B cell (primary cell): ENCODE measurements around the gene FAT3. TPM values are rescaled to one million over a fixed set of nuclear protein-coding genes. Genes with fewer than 3 reads are reported as not detected.

Experiments
- ATAC-seq: fragments of 200-7000 bp; cut with Tn5 transposase; one replicate; pipeline ENCODE4 v1.10.0; 2021; ENCODE audit warnings: low read depth, mild to moderate bottlenecking, moderate number of reproducible peaks, moderate library complexity
- CTCF ChIA-PET: fragments of 350-600 bp; sonication (Branson Sonifier 250); formaldehyde crosslinking; loops from one replicate; lab custom pipeline; 2021; ENCODE audit warnings: antibody characterized with exemption, inconsistent platforms; lab: Charles Lee
- POLR2A ChIA-PET: fragments of 350-600 bp; sonication (Branson Sonifier 250); formaldehyde crosslinking; loops from one replicate; lab custom pipeline; 2021; ENCODE audit warnings: antibody characterized with exemption; lab: Charles Lee
- DNase-seq: peaks from one replicate; pipeline ENCODE4 v3.0.0; 2013
- H2AFZ ChIP-seq: 2 replicates; pipeline ENCODE4 v1.6.1; 2012; ENCODE audit warnings: mild to moderate bottlenecking, low read depth, low read length; ENCODE audit not compliant: insufficient read depth, poor library complexity, severe bottlenecking
- H3K27ac ChIP-seq, 2 donors: 1 replicate in 1 of 2; 2 replicates in 1 of 2; pipeline ENCODE4 v1.5.1; 2012 to 2013; ENCODE audit warnings: low read length in 2 of 2, mild to moderate bottlenecking in 2 of 2, moderate library complexity in 1 of 2
- H3K27me3 ChIP-seq, 4 experiments: fragments of 200-600 bp in 1 of 4; sonication (generic) in 1 of 4; replicated peaks in 1 of 4; 1 replicate in 2 of 4; 2 replicates in 2 of 4; pipeline versions ENCODE4 v1.6.1 to v1.7.0; 2013 to 2016; ENCODE audit warnings: low read length in 3 of 4, mild to moderate bottlenecking in 2 of 4, mixed read lengths in 1 of 4, moderate library complexity in 1 of 4; ENCODE audit not compliant: insufficient read depth in 4 of 4, control insufficient read depth in 3 of 4; ENCODE audit errors: control extremely low read depth in 1 of 4
- H3K36me3 ChIP-seq, 2 experiments: replicated peaks in 1 of 2; 1 replicate in 1 of 2; 2 replicates in 1 of 2; pipeline versions ENCODE4 v1.6.1 to v1.7.1; 2013; ENCODE audit warnings: low read length in 1 of 2; ENCODE audit not compliant: insufficient read depth in 2 of 2, control insufficient read depth in 1 of 2; ENCODE audit errors: control extremely low read depth in 1 of 2, extremely low read depth in 1 of 2
- H3K4me1 ChIP-seq, 2 donors: fragments of 200-600 bp in 1 of 2; sonication (generic) in 1 of 2; 1 replicate in 1 of 2; 2 replicates in 1 of 2; pipeline versions ENCODE4 v1.5.1 to v1.6.1; 2013 to 2017; ENCODE audit warnings: low read length in 2 of 2; ENCODE audit not compliant: control insufficient read depth in 2 of 2, insufficient read depth in 2 of 2
- H3K4me2 ChIP-seq: replicated peaks from 2 replicates; pipeline ENCODE3; 2012; ENCODE audit warnings: mild to moderate bottlenecking, low read depth, low read length; ENCODE audit not compliant: poor library complexity, severe bottlenecking
- H3K4me3 ChIP-seq, 5 experiments: fragments of 200-600 bp in 1 of 5; sonication (generic) in 1 of 5; 1 replicate in 3 of 5; 2 replicates in 2 of 5; pipeline versions ENCODE4 v1.5.1 to v1.7.0; 2011 to 2016; ENCODE audit warnings: low read length in 4 of 5, mild to moderate bottlenecking in 4 of 5, low read depth in 2 of 5, control low read depth in 1 of 5, moderate library complexity in 1 of 5; ENCODE audit not compliant: insufficient read depth in 1 of 5; ENCODE audit errors: control extremely low read depth in 1 of 5, extremely low read depth in 1 of 5
- H3K79me2 ChIP-seq: fragments of 200-600 bp; sonication (generic); one replicate; pipeline ENCODE4 v1.6.0; 2016; ENCODE audit warnings: low read length; ENCODE audit not compliant: control insufficient read depth, insufficient read depth
- H3K9ac ChIP-seq: fragments of 200-600 bp; sonication (generic); 2 replicates; pipeline ENCODE4 v1.6.1; 2017; ENCODE audit warnings: mild to moderate bottlenecking, low read length, moderate library complexity
- H3K9me3 ChIP-seq, 3 donors: one replicate each; pipeline versions ENCODE4 v1.6.1 to v1.7.1; 2013; ENCODE audit warnings: low read length in 2 of 3; ENCODE audit not compliant: control insufficient read depth in 2 of 3, insufficient read depth in 1 of 3; ENCODE audit errors: control extremely low read depth in 1 of 3
- H4K20me1 ChIP-seq: 2 replicates; pipeline ENCODE4 v1.6.0; 2012; ENCODE audit warnings: mild to moderate bottlenecking, low read length; ENCODE audit not compliant: insufficient read depth, control insufficient read depth, poor library complexity, severe bottlenecking
- H3K27ac Mint-ChIP-seq: one replicate; pipeline ENCODE4 v1.8.0; 2021; ENCODE audit warnings: mixed read lengths
- H3K27me3 Mint-ChIP-seq: one replicate; pipeline ENCODE4 v1.8.0; 2021; ENCODE audit warnings: mixed read lengths
- H3K4me1 Mint-ChIP-seq: one replicate; pipeline ENCODE4 v1.8.0; 2021; ENCODE audit warnings: mixed read lengths
- H3K4me3 Mint-ChIP-seq: one replicate; pipeline ENCODE4 v1.8.0; 2021; ENCODE audit warnings: mixed read lengths
- H3K9me3 Mint-ChIP-seq: one replicate; pipeline ENCODE4 v1.8.0; 2022; ENCODE audit warnings: mixed read lengths; ENCODE audit not compliant: insufficient read depth
- CTCF ChIP-seq: fragments of 200-600 bp; IDR thresholded peaks from one replicate; pipeline ENCODE4 v1.8.0; 2022; ENCODE audit warnings: antibody characterized with exemption, mild to moderate bottlenecking
- EZH2 ChIP-seq: IDR thresholded peaks from 2 replicates; pipeline ENCODE4 v1.6.1; 2012; ENCODE audit warnings: borderline replicate concordance, low read depth, mild to moderate bottlenecking, moderate library complexity, low read length; ENCODE audit not compliant: insufficient read depth, poor library complexity, severe bottlenecking
- WGBS: methylation state at CpG from one replicate; pipeline ENCODE4 v1.1.5; 2013; ENCODE audit warnings: missing lambda C conversion rate; ENCODE audit not compliant: insufficient coverage; 5-methylcytosine and 5-hydroxymethylcytosine counted together
- intact Hi-C: fragments of 100-400 bp; cut with micrococcal nuclease; formaldehyde crosslinking; loops from one replicate; pipeline ENCODE4 v1.10.0; 2022
- polyA plus RNA-seq: library from polyadenylated mRNA; depleted of rRNA; stranded (reverse); fragments of >200 nt; gene quantifications from 2 replicates; pipeline ENCODE4 v1.2.3, GENCODE V29; 2012
- total RNA-seq, 2 donors: library from RNA; stranded (reverse); fragments of 120-200 nt in 1 of 2; gene quantifications; 1 replicate in 1 of 2; 2 replicates in 1 of 2; pipeline versions ENCODE4 v1.2.3 to v1.2.4, GENCODE V29; 2013 to 2022

Gene FAT3
- total and polyA plus RNA-seq, 2 donors (not counting 1 experiment from before 2014, with no cell fraction given) = not detected

- Histone ChIP-seq H4K20me1 (no peaks in the 10 kb centered on the region), H3K27me3 (peaks cover 0 to 41% (median 6%) of the 10 kb centered on the region in 4 experiments), H3K4me3 (no peak overlapping the region), H3K36me3 (no peaks in the 10 kb centered on the region), H3K4me1 (no peaks in the 10 kb centered on the region), H3K9ac (no peak overlapping the region), H3K27ac (no peak overlapping the region), H2AFZ (no peak overlapping the region), H3K4me2 (no peak overlapping the region), H3K79me2 (no peaks in the 10 kb centered on the region), H3K9me3 (peaks cover 0 to 19% (median 0%) of the 10 kb centered on the region in 3 donors)
- Mint-ChIP-seq H3K4me1 (no peaks in the 10 kb centered on the region), H3K9me3 (peaks cover 2% of the 10 kb centered on the region), H3K27ac (no peak overlapping the region), H3K4me3 (no peak overlapping the region), H3K27me3 (peaks cover 56% of the 10 kb centered on the region)
- DNase-seq (no peak), ATAC-seq (no peak)
- intact Hi-C loops = no loop called here
- ChIA-PET CTCF (no interaction called here), POLR2A (no interaction called here)
- 4% methylated on average over 34 of the region's 34 CpGs for WGBS
- TF ChIP-seq CTCF (no peak), EZH2 (no peak)
Observed at GRCh38 chr11:92225125-92225567, 528 bp downstream of the FAT3 start.

GRCh38 chr11:92225568-92226330, 1.1 kb downstream of the FAT3 start:
- Mint-ChIP-seq H3K27me3 (peaks cover 52% of the 10 kb centered on the region), H3K27ac (no peak overlapping the region), H3K4me3 (no peak overlapping the region), H3K9me3 (peaks cover 2% of the 10 kb centered on the region), H3K4me1 (no peaks in the 10 kb centered on the region)
- no peak overlapping the region for H3K9ac ChIP-seq
- TF ChIP-seq EZH2 = no peak
- no peak for TF ChIP-seq CTCF
- no peak overlapping the region for H3K4me3 ChIP-seq
- H3K4me2 ChIP-seq = no peak overlapping the region
- no peak overlapping the region for H3K27ac ChIP-seq
- 5% methylated on average over 52 of the region's 54 CpGs for WGBS
- no peak overlapping the region for H2AFZ ChIP-seq
- peaks cover 0 to 19% (median 0%) of the 10 kb centered on the region in 3 donors for H3K9me3 ChIP-seq
- ChIA-PET POLR2A (no interaction called here), CTCF (no interaction called here)
- DNase-seq = no peak
- intact Hi-C loops = no loop called here
- no peaks in the 10 kb centered on the region for H4K20me1 ChIP-seq
- H3K79me2 ChIP-seq = no peaks in the 10 kb centered on the region
- peaks cover 0 to 41% (median 6%) of the 10 kb centered on the region in 4 experiments for H3K27me3 ChIP-seq
- H3K4me1 ChIP-seq = no peaks in the 10 kb centered on the region
- ATAC-seq = no peak
- no peaks in the 10 kb centered on the region for H3K36me3 ChIP-seq
